SK-N-SH (cell line): ENCODE data around the gene PTPRB.

Experiments used
- EP300 ChIP-seq, 2 experiments: IDR thresholded peaks; 2 replicates each; pipeline versions ENCODE4 v1.4.0 to v1.6.1; 2012; ENCODE audit warnings: borderline replicate concordance in 1 of 2, low read depth in 1 of 2, low read length in 1 of 2
- MXI1 ChIP-seq: IDR thresholded peaks from 2 replicates; pipeline ENCODE4 v1.6.1; 2012; ENCODE audit warnings: mild to moderate bottlenecking, low read depth, low read length, improper control_type of control experiment
- NFIC ChIP-seq: IDR thresholded peaks from 2 replicates; pipeline ENCODE4 v1.4.0; 2012; ENCODE audit warnings: borderline replicate concordance
- POLR2AphosphoS5 ChIP-seq: IDR thresholded peaks from 2 replicates; pipeline ENCODE4 v1.6.1; 2012; ENCODE audit warnings: low read depth, low read length
- RAD21 ChIP-seq: IDR thresholded peaks from 2 replicates; pipeline ENCODE4 v1.6.1; 2012; ENCODE audit warnings: mild to moderate bottlenecking, low read length
- RXRA ChIP-seq: IDR thresholded peaks from 2 replicates; pipeline ENCODE4 v1.4.0; 2012; ENCODE audit warnings: low read depth, mild to moderate bottlenecking, borderline replicate concordance
- SMC3 ChIP-seq: IDR thresholded peaks from 2 replicates; pipeline ENCODE4 v1.6.1; 2012; ENCODE audit warnings: low read depth, low read length, improper control_type of control experiment
- TCF12 ChIP-seq: IDR thresholded peaks from 2 replicates; pipeline ENCODE4 v1.4.0; 2012
- TF ChIP-seq, protein P1 (sequence below): fragments of 200-600 bp; sonication (generic); IDR thresholded peaks from 2 replicates; pipeline ENCODE4 v1.6.1; 2017; ENCODE audit warnings: antibody characterized with exemption, mild to moderate bottlenecking, moderate library complexity
- TF ChIP-seq, protein P2 (sequence below): IDR thresholded peaks from 2 replicates; pipeline ENCODE4 v1.6.1; 2012; ENCODE audit warnings: mild to moderate bottlenecking, low read depth, low read length, moderate library complexity

GRCh38 chr12:70485704-70486103 lies 151.5 kb downstream of the PTPRB start:
- TF ChIP-seq NFIC = no peak
- TF ChIP-seq MXI1 = no peak
- TF ChIP-seq, protein P1, sequence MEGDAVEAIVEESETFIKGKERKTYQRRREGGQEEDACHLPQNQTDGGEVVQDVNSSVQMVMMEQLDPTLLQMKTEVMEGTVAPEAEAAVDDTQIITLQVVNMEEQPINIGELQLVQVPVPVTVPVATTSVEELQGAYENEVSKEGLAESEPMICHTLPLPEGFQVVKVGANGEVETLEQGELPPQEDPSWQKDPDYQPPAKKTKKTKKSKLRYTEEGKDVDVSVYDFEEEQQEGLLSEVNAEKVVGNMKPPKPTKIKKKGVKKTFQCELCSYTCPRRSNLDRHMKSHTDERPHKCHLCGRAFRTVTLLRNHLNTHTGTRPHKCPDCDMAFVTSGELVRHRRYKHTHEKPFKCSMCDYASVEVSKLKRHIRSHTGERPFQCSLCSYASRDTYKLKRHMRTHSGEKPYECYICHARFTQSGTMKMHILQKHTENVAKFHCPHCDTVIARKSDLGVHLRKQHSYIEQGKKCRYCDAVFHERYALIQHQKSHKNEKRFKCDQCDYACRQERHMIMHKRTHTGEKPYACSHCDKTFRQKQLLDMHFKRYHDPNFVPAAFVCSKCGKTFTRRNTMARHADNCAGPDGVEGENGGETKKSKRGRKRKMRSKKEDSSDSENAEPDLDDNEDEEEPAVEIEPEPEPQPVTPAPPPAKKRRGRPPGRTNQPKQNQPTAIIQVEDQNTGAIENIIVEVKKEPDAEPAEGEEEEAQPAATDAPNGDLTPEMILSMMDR = no peak
- no peak for TF ChIP-seq RXRA
- TF ChIP-seq, protein P2, sequence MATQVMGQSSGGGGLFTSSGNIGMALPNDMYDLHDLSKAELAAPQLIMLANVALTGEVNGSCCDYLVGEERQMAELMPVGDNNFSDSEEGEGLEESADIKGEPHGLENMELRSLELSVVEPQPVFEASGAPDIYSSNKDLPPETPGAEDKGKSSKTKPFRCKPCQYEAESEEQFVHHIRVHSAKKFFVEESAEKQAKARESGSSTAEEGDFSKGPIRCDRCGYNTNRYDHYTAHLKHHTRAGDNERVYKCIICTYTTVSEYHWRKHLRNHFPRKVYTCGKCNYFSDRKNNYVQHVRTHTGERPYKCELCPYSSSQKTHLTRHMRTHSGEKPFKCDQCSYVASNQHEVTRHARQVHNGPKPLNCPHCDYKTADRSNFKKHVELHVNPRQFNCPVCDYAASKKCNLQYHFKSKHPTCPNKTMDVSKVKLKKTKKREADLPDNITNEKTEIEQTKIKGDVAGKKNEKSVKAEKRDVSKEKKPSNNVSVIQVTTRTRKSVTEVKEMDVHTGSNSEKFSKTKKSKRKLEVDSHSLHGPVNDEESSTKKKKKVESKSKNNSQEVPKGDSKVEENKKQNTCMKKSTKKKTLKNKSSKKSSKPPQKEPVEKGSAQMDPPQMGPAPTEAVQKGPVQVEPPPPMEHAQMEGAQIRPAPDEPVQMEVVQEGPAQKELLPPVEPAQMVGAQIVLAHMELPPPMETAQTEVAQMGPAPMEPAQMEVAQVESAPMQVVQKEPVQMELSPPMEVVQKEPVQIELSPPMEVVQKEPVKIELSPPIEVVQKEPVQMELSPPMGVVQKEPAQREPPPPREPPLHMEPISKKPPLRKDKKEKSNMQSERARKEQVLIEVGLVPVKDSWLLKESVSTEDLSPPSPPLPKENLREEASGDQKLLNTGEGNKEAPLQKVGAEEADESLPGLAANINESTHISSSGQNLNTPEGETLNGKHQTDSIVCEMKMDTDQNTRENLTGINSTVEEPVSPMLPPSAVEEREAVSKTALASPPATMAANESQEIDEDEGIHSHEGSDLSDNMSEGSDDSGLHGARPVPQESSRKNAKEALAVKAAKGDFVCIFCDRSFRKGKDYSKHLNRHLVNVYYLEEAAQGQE = no peak
- no peak for TF ChIP-seq EP300 (IDR thresholded peaks at IDR 0.05; ENCODE audit: borderline replicate concordance in 1 of 2, low read depth in 1 of 2, low read length in 1 of 2)
- TF ChIP-seq RAD21 = no peak
- no peak for TF ChIP-seq SMC3
- TF ChIP-seq POLR2AphosphoS5 = no peak
- TF ChIP-seq TCF12 = no peak
